KMS-11 (cell line): Measurements from ENCODE around the gene SSTR1.

Experiments
- H2AFZ ChIP-seq: fragments of 200-600 bp; sonication (generic); 2 replicates; pipeline ENCODE4 v1.6.1; 2016; ENCODE audit warnings: antibody characterized with exemption, mixed run types, low read depth
- H3K27ac ChIP-seq: fragments of 200-600 bp; sonication (generic); 2 replicates; pipeline ENCODE4 v1.6.1; 2016; ENCODE audit warnings: mild to moderate bottlenecking, mixed run types
- H3K27me3 ChIP-seq: fragments of 200-600 bp; sonication (generic); 2 replicates; pipeline ENCODE4 v1.6.1; 2017; ENCODE audit warnings: mild to moderate bottlenecking, low read depth, mixed run types, moderate library complexity; ENCODE audit not compliant: insufficient read depth
- H3K36me3 ChIP-seq: fragments of 200-600 bp; sonication (generic); 2 replicates; pipeline ENCODE4 v1.6.1; 2017; ENCODE audit warnings: mild to moderate bottlenecking, mixed run types; ENCODE audit not compliant: insufficient read depth
- H3K4me1 ChIP-seq: fragments of 200-600 bp; sonication (generic); 2 replicates; pipeline ENCODE4 v1.6.1; 2016; ENCODE audit warnings: mild to moderate bottlenecking, low read depth, mixed run types; ENCODE audit not compliant: poor library complexity, severe bottlenecking
- H3K4me2 ChIP-seq: fragments of 200-600 bp; sonication (generic); 2 replicates; pipeline ENCODE4 v1.7.0; 2016; ENCODE audit warnings: mild to moderate bottlenecking, mixed run types
- H3K4me3 ChIP-seq: fragments of 200-600 bp; sonication (generic); IDR thresholded peaks from 2 replicates; pipeline ENCODE4 v1.6.1; 2017; ENCODE audit warnings: low read depth, low read length, mixed read lengths; ENCODE audit not compliant: insufficient read depth
- H3K79me2 ChIP-seq: fragments of 200-600 bp; sonication (generic); 2 replicates; pipeline ENCODE4 v1.6.1; 2016; ENCODE audit warnings: low read depth, mixed run types; ENCODE audit not compliant: insufficient read depth
- H3K9ac ChIP-seq: fragments of 200-600 bp; sonication (generic); 2 replicates; pipeline ENCODE4 v1.6.1; 2016; ENCODE audit warnings: mild to moderate bottlenecking, mixed run types
- H4K20me1 ChIP-seq: fragments of 200-600 bp; sonication (generic); 2 replicates; pipeline ENCODE4 v1.6.1; 2016; ENCODE audit warnings: mild to moderate bottlenecking, mixed run types; ENCODE audit not compliant: insufficient read depth
- TF ChIP-seq, protein P1 (sequence below): fragments of 200-600 bp; sonication (generic); conservative IDR thresholded peaks from 2 replicates; pipeline ENCODE4 v1.6.1; 2017; ENCODE audit warnings: low read depth, mild to moderate bottlenecking, antibody characterized with exemption, low read length, moderate library complexity, mixed read lengths

Gene SSTR1

DNA sequence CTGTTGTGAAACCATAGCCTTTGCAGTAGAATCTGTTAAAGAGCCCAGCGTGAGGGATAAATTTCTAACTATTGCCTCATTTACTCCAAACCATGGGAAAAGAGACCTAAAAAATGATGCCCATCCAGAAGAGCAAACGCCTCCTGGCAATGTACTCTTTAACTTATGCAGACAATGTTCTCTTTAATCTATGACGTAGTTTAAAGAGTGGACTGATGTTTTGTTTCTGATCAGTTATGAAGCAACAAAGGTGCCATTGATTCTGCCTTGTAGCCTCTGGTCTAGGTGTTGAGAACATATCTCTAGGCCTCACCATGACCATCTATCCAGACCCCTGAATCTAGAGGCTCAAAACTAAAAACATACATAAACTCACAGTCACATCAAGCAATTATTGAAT, 13.4 kb downstream of the SSTR1 start:
- H3K27ac ChIP-seq: no peak overlapping the region
- no peaks in the 10 kb centered on the region for H3K36me3 ChIP-seq
- H3K9ac ChIP-seq: no peak overlapping the region
- H3K4me1 ChIP-seq: peaks cover 79% of the 10 kb centered on the region
- peak overlapping the region; percentile 29; the same call in 1 of the 2 replicates for H3K4me2 ChIP-seq
- no peaks in the 10 kb centered on the region for H4K20me1 ChIP-seq
- H3K79me2 ChIP-seq: no peaks in the 10 kb centered on the region
- H3K27me3 ChIP-seq: no peaks in the 10 kb centered on the region
- no peak overlapping the region for H2AFZ ChIP-seq
- H3K4me3 ChIP-seq: no peak overlapping the region
- TF ChIP-seq, protein P1, sequence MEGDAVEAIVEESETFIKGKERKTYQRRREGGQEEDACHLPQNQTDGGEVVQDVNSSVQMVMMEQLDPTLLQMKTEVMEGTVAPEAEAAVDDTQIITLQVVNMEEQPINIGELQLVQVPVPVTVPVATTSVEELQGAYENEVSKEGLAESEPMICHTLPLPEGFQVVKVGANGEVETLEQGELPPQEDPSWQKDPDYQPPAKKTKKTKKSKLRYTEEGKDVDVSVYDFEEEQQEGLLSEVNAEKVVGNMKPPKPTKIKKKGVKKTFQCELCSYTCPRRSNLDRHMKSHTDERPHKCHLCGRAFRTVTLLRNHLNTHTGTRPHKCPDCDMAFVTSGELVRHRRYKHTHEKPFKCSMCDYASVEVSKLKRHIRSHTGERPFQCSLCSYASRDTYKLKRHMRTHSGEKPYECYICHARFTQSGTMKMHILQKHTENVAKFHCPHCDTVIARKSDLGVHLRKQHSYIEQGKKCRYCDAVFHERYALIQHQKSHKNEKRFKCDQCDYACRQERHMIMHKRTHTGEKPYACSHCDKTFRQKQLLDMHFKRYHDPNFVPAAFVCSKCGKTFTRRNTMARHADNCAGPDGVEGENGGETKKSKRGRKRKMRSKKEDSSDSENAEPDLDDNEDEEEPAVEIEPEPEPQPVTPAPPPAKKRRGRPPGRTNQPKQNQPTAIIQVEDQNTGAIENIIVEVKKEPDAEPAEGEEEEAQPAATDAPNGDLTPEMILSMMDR: no peak

- H3K4me2 ChIP-seq: peak overlapping the region; percentile 25; the same call in 1 of the 2 replicates
- H4K20me1 ChIP-seq: no peaks in the 10 kb centered on the region
- H3K27ac ChIP-seq: peak overlapping the region; percentile 62
- no peak overlapping the region for H3K4me3 ChIP-seq
- no peaks in the 10 kb centered on the region for H3K36me3 ChIP-seq
- TF ChIP-seq, protein P1: no peak
- peaks cover 66% of the 10 kb centered on the region for H3K4me1 ChIP-seq
- peak overlapping the region; percentile 38; the same call in 1 of the 2 replicates for H2AFZ ChIP-seq
- no peaks in the 10 kb centered on the region for H3K27me3 ChIP-seq
- no peak overlapping the region for H3K9ac ChIP-seq
- no peaks in the 10 kb centered on the region for H3K79me2 ChIP-seq
Measured at GRCh38 chr14:38224338-38224737, 16.6 kb downstream of the SSTR1 start.

DNA sequence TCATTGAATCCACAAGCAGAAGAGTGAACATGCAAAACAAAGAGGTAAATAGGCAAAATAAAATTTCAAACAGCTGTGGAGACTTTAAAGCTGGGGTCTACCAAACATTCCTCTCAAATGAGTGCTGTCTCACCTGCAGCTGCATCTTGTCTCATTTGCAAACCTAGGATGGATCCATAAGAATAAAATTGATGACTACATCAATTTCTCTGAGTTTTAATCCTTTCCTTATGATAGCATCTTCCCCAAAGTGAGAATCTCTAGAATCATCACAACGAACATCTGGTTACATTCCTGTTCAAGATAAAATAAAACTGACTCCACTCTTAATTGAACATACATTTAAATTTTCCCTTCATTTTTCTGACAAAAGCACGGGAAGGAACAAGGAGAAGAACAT, 18.2 kb downstream of the SSTR1 start:
- peak overlapping the region; percentile 45 for H3K4me2 ChIP-seq
- TF ChIP-seq, protein P1: no peak
- H3K27ac ChIP-seq: peak overlapping the region; percentile 28; the same call in 1 of the 2 replicates
- H3K27me3 ChIP-seq: no peaks in the 10 kb centered on the region
- peaks cover 50% of the 10 kb centered on the region for H3K4me1 ChIP-seq
- no peak overlapping the region for H3K9ac ChIP-seq
- no peak overlapping the region for H3K4me3 ChIP-seq
- no peaks in the 10 kb centered on the region for H3K79me2 ChIP-seq
- H3K36me3 ChIP-seq: no peaks in the 10 kb centered on the region
- peak overlapping the region; percentile 26; the same call in 1 of the 2 replicates for H2AFZ ChIP-seq
- no peaks in the 10 kb centered on the region for H4K20me1 ChIP-seq

DNA sequence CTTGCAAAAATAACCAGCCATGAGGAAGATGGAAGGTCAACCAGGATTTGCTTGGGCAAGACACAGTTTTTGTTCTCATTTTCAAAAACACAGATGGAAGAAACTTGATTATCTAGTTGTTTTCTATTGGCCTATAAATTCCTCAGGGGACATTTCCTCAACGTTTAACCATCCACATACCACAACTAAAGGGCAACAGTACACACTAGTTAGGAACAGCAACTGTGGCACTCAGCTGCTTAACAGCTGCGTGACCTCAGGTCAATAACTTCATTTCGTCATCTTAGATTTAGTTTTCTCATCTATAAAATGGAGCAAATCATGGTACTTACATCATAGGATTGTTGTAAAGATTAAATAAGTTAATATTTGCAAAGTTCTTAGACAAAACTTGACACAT, 18.7 kb downstream of the SSTR1 start:
- H3K4me3 ChIP-seq: no peak overlapping the region
- no peaks in the 10 kb centered on the region for H4K20me1 ChIP-seq
- H3K4me1 ChIP-seq: peaks cover 47% of the 10 kb centered on the region
- TF ChIP-seq, protein P1: no peak
- H3K4me2 ChIP-seq: peak overlapping the region; percentile 45
- H3K36me3 ChIP-seq: no peaks in the 10 kb centered on the region
- no peaks in the 10 kb centered on the region for H3K27me3 ChIP-seq
- H3K27ac ChIP-seq: peak overlapping the region; percentile 28; the same call in 1 of the 2 replicates
- H2AFZ ChIP-seq: peak overlapping the region; percentile 26; the same call in 1 of the 2 replicates
- no peaks in the 10 kb centered on the region for H3K79me2 ChIP-seq
- no peak overlapping the region for H3K9ac ChIP-seq
